ENCODE measurements around the gene NUP43. TPM values are rescaled to one million over a fixed set of nuclear protein-coding genes. Genes with fewer than 3 reads are reported as not detected.

The NUP43 gene
- total RNA-seq, 1 donor from 2014 or later, result 29.8 TPM

GRCh38 chr6:149680503-149680902 is 65.8 kb downstream of the NUP43 start:
- TF ChIP-seq CTCF (conservative IDR thresholded peaks at IDR 0.05; ENCODE audit: low read depth, low read length), result no peak
- no peak overlapping the region for H3K4me3 ChIP-seq (ENCODE audit: low read depth, low read length)
- DNase-seq (ENCODE audit: low read depth), result no peak

Other genes with a start within 250 kb of the NUP43 start
- gene PPIL4, start 200.5 kb downstream of the NUP43 start, total RNA-seq, result 20.9 and 33.0 TPM in 2 replicates
- 35.3 and 38.0 TPM in 2 replicates for gene GINM1, start 180.2 kb downstream of the NUP43 start, total RNA-seq
- gene KATNA1, start 97.8 kb downstream of the NUP43 start, total RNA-seq, result 16.3 and 17.7 TPM in 2 replicates
- gene LATS1, start 28.4 kb downstream of the NUP43 start, total RNA-seq, result 10.1 and 11.4 TPM in 2 replicates
- 110 and 162 TPM in 2 replicates for gene PCMT1, start 3.2 kb upstream of the NUP43 start, total RNA-seq
- gene LRP11, start 117.8 kb upstream of the NUP43 start, total RNA-seq, result 41.7 and 54.5 TPM in 2 replicates
- gene RAET1E, start 151.6 kb upstream of the NUP43 start, total RNA-seq, result not detected in 2 replicates
- gene RAET1G, start 176.6 kb upstream of the NUP43 start, total RNA-seq, result 0.43 TPM in 1 of 2 replicates, not detected in the other
- gene ULBP2, start 195.5 kb upstream of the NUP43 start, total RNA-seq, result 5.3 and 16.0 TPM in 2 replicates
- 0.23 and 0.94 TPM in 2 replicates for gene ULBP1, start 217.4 kb upstream of the NUP43 start, total RNA-seq